Stimulated activated CD8-positive, alpha-beta memory T cell treated with anti-CD3 and anti-CD28 coated beads, Interleukin-2, amount 100 ng/mL, for 48 hours (primary cell): ENCODE data around the gene INSRR.

Experiments
- DNase-seq, 2 donors: peaks; one replicate each; pipeline ENCODE4 v3.0.0-alpha.2; 2020; ENCODE audit warnings: low read depth in 2 of 2

The INSRR gene

DNA sequence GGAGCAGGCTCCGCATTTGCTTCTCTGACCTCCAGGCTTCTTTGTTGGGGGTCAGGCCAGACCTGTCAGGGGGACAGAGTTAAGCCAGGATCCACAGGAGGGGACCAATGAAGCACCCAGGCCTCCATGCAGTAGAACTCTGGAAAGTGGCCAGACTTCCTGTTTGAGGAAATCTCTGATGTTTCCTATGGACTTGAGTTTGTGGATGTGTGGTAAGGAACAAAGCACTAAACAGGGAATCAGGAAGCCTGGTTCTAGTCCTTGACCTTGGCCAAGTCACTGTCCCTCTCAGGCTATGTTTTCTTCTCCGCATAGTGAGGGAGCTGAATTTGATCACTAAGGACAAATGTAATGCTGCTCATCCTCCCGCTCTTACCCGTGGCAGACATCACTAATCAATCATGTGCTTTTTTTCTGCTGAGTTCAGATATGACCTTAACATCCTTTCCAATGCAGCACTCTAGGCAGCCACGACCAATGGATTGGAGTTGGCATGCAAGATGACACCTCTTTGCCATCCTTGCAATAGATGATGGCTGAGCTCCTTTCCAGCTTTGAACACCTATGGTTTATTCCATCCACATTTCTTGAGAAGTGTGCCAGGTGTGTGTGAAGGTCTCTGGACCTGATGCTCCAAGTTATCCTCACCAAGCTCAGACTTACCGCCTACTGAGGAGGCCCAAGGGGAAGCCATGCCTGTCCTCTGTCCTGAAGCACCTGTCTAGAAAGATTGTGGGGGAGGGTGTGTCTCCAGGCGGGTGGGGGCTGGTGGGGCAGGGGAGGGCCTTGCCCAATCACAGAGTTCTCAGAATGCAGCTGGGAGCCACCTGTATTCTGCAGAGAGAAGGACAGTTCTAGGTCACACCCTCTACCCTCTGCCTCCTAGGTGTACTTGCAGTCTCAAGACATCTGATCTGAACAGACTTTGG lies 52.1 kb downstream of the INSRR start:
- DNase-seq: no peak

- DNase-seq: no peak
These were observed 53.0 kb downstream of the INSRR start for GRCh38 chr1:156805766-156806511.

- no peak for DNase-seq
These were observed 54.2 kb downstream of the INSRR start for GRCh38 chr1:156804572-156805243.

- DNase-seq: no peak
These were observed 54.9 kb downstream of the INSRR start for GRCh38 chr1:156804026-156804425.

DNA sequence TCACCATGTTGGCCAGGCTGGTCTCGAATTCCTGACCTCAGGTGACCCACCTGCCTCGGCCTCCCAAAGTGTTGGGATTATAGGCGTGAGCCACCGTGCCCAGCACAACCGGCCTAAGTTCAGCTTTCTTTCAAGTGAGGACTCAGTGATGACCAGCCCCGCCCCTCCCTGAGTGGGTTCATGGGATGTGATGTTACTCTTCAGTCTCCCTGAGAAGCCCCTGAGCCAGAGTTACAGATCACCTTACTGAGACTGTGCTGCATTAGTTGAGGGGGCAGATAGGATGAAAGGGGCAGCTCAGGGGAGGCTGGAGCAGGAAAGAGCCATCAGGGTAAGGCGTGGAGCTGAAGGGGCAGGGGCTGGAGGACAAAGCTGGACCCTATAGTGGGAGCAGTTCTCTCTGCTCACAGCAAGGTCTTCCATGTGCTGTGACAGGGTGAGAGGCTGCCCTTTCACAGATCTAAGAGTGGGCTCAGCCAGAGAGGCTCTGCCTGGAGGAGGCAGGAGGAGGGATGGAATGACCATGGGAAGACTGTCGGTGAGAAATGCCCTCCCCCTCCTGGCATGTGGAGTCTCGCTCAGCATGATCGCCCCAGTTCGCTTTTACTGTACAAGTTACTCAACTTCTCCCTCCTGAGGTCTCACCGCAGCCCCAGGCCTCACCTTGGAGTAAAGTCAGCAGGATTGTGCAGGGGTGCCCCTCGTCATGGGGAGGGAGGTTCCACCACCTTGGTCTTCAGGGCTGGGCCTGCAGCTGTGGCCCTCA lies 55.6 kb downstream of the INSRR start:
- DNase-seq: no peak

DNA sequence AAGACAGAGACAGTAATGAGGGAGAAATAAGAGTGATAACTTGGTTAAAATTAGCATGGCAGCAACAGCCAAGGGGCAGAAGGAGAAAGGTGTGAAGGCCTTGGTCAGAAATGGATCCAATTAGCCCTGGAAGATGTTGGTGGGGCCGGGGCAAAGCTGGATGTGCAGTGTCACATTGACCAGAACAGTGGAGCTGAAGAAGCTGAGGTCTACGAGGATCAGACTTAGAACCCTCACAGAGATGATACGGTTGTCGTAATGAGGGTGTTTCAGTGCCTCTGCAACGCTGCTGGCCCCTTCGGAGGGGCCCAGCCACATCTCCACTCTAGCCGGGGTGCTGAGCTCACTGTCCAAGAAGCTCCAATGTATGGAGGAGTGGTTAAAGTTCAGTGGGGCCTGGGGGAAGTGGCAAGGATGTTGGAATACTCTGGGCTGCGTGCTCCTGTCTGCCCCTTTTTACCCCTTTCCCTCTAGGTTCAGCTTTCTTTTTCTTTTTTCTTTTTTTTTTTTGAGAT lies 56.4 kb downstream of the INSRR start:
- DNase-seq: no peak

- DNase-seq: no peak
These were observed 57.4 kb downstream of the INSRR start for GRCh38 chr1:156801409-156802121.

DNA sequence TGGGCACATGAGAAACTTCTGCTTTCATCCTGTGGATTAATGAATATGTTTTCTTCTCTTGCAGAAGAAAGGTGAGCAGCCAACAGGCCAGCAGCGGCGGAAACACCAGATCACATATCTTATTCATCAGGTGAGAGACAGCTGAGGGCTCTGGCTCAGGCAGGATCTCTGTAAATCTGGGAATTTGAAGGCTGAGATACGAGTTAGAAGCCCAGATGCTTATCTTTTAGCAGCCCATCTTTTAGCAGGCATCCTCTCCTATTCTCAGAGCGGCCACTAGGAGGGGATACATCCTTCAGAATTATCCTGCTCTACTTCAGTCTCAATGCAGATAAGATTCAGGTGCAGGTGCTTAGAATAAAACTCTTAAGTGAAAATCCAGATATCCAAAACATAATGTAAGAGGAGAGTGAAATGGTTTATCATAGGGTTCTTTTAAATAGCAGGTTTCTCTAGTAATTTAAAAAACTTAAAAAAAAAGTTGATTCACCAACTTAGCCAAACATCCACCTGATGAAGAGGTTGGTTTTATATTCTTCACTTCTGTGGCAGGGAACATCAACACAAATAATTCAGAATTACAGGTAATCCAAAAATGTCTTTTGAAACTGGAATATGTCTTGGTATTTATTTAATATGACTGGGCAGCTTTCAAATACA lies 61.6 kb downstream of the INSRR start:
- DNase-seq: no peak

- no peak for DNase-seq
These were observed 62.4 kb downstream of the INSRR start for GRCh38 chr1:156796340-156797097.

DNA sequence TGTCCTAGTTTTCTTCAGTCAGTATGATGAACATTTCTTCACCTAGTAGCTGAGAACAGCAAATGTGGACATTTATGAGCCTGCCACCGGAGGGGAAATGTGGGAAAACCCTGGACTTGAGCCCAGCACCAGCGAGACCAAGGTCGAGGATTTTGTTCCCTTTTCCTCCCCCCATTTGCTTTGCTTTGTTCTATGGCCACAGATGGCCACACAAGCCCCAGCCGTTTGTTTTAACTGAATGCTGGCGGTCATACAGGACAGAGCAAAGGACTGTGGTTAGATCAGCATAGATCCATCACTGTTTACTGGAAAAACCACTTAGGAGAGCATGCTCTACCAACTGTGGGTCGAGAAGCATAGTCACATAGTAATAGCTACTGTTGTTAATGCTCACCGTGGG lies 63.1 kb downstream of the INSRR start:
- no peak for DNase-seq

DNA sequence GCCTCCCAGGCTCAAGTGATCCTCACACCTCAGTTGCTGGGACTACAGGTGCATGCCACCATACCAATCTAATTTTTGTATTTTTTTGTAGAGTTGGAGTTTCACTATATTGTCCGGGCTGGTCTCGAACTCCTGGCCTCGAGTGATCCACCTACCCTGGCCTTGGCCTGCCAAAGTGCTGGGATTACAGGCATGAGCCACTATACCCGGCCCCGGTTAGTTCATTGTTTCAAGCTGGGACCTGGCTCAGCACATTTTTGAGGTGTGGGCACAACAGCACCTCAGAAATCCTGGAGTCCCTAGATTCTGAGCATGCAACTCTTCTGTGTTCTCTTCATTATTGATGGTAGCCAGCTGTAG lies 63.6 kb downstream of the INSRR start:
- no peak for DNase-seq

GRCh38 chr1:156794506-156795373 lies 64.2 kb downstream of the INSRR start:
- no peak for DNase-seq
